HG02610 (cell line): Measurements from ENCODE around the gene TBC1D3D.
"Not testable (repeated sequence)": the region's sequence is repeated elsewhere in the genome, so short reads cannot be mapped to it uniquely, and the experiment has no call there.

Experiments used
- ATAC-seq: cut with Tn5 transposase; IDR thresholded peaks from one replicate; pipeline ENCODE4 v1.9.1; 2021; ENCODE audit warnings: mild to moderate bottlenecking, moderate library complexity; ENCODE audit not compliant: unreplicated experiment

TBC1D3D gene

GRCh38 chr17:38003676-38004075 lies at the start of gene TBC1D3D:
TSS of gene TBC1D3D (plus strand) at chr17:38003976. CDS start at chr17:38005561, 1,585 bp downstream.
- not testable (repeated sequence) for ATAC-seq

- ATAC-seq: not testable (repeated sequence)
These were observed 14.8 kb upstream of the TBC1D3D start, which contains the start of gene TBC1D3L for GRCh38 chr17:37988960-37989359. TSS of gene TBC1D3L (minus strand) at chr17:37989060. CDS start at chr17:37987520, 1,540 bp downstream.
